ENCODE measurements around the gene FAM174C.

DNA sequence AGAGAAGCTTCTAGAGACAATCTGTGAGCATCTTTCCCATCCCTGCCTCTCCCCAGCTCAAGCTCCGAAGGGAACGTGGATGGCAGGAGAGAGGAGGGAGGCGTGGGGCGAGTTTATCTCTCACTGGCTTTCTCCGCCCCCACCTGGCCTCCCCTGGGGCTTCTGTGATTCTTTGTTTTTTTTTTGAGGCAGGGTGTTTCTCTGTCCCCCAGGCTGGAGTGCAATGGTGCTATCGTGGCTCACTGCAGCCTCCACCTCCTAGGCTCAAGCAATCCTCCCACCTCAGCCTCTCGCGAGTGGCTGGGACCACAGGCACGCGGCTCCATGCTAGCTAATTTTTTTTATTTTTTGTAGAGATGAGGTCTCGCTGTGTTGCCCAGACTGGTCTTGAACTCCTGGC is 33.4 kb downstream of the FAM174C start:
- TF ChIP-seq JUND (IDR thresholded peaks at IDR 0.05) (no peak), EP300 (IDR thresholded peaks at IDR 0.05; ENCODE audit: borderline replicate concordance in 1 of 2, low read depth in 1 of 2, low read length in 1 of 2) (no peak), POLR2AphosphoS5 (IDR thresholded peaks at IDR 0.05; ENCODE audit: low read depth, low read length) (no peak), CTCF (IDR thresholded peaks at IDR 0.05) (no peak), ELF1 (IDR thresholded peaks at IDR 0.05) (no peak), FOSL2 (IDR thresholded peaks at IDR 0.05; ENCODE audit: borderline replicate concordance, low read depth) (no peak), FOXJ3 (CRISPR knock-in tag; IDR thresholded peaks at IDR 0.05) (no peak), CHD2 (IDR thresholded peaks at IDR 0.05; ENCODE audit: low read length, partially characterized antibody) (no peak)
- TF ChIP-seq, protein P1, sequence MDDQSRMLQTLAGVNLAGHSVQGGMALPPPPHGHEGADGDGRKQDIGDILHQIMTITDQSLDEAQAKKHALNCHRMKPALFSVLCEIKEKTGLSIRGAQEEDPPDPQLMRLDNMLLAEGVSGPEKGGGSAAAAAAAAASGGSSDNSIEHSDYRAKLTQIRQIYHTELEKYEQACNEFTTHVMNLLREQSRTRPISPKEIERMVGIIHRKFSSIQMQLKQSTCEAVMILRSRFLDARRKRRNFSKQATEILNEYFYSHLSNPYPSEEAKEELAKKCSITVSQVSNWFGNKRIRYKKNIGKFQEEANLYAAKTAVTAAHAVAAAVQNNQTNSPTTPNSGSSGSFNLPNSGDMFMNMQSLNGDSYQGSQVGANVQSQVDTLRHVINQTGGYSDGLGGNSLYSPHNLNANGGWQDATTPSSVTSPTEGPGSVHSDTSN (IDR thresholded peaks at IDR 0.05), result no peak

Data from SK-N-SH (cell line).